ENCODE measurements around the gene INTS11. TPM values are rescaled to one million over a fixed set of nuclear protein-coding genes. Genes with fewer than 3 reads are reported as not detected.
"Not testable (repeated sequence)": the region's sequence is repeated elsewhere in the genome, so short reads cannot be mapped to it uniquely, and the experiment has no call there.

INTS11 gene
- polyA plus RNA-seq, 1 donor (not counting 4 experiments of a cell fraction or from before 2014, with no cell fraction given), result 70.4 TPM

GRCh38 chr1:1318131-1318652, 6.3 kb downstream of the INTS11 start:
- H3K9me3 ChIP-seq (ENCODE audit: control insufficient read depth, low read depth, low read length), result no peaks in the 10 kb centered on the region
- H3K4me1 ChIP-seq (ENCODE audit: control insufficient read depth, extremely low read depth, insufficient read depth, low read length), result peaks cover 21% of the 10 kb centered on the region
- H3K4me3 ChIP-seq (ENCODE audit: control insufficient read depth in 2 of 3, extremely low read depth in 1 of 3, insufficient read depth in 2 of 3, low read depth in 1 of 3, low read length in 3 of 3), result no peak overlapping the region
- H4K20me1 ChIP-seq (ENCODE audit: control insufficient read depth, extremely low read depth, insufficient read depth, low read length), result peaks cover 13% of the 10 kb centered on the region
- no peak overlapping the region for H2AFZ ChIP-seq (ENCODE audit: control insufficient read depth, low read length)
- no peak for DNase-seq (ENCODE audit: low read depth, low spot score)
- H3K27ac ChIP-seq (ENCODE audit: control insufficient read depth, insufficient read depth, low read length), result peak overlapping the region; percentile 57
- no peak for TF ChIP-seq CTCF (optimal IDR thresholded peaks at IDR 0.05 in 1 of 3, IDR thresholded peaks at IDR 0.05 in 1 of 3, conservative IDR thresholded peaks at IDR 0.05 in 1 of 3; ENCODE audit: extremely low read depth in 1 of 3, insufficient read depth in 2 of 3, low read length in 3 of 3)
- no peak for TF ChIP-seq EZH2 (IDR thresholded peaks at IDR 0.05; ENCODE audit: low read length)
- dilution Hi-C loops (cut with MboI; ENCODE audit: extremely low pct_ligation_motif_present, low sequenced_read_pairs), result no loop called here
- H3K27me3 ChIP-seq (ENCODE audit: control insufficient read depth, extremely low read depth, insufficient read depth, low read length), result no peaks in the 10 kb centered on the region
- H3K4me2 ChIP-seq (ENCODE audit: control insufficient read depth, extremely low read depth, insufficient read depth, low read depth, low read length), result peak overlapping the region; percentile 56
- H3K9ac ChIP-seq (ENCODE audit: control insufficient read depth, extremely low read depth, insufficient read depth, low read length), result peak overlapping the region; percentile 8
- peaks cover 34 to 37% of the 10 kb centered on the region in 2 experiments for H3K36me3 ChIP-seq (ENCODE audit: control insufficient read depth in 2 of 2, extremely low read depth in 1 of 2, insufficient read depth in 2 of 2, low read length in 2 of 2)
- peak; percentile 93 for FAIRE-seq
- no peaks in the 10 kb centered on the region for H3K9me1 ChIP-seq (ENCODE audit: control insufficient read depth, extremely low read depth, insufficient read depth, low read length)
- H3K79me2 ChIP-seq (ENCODE audit: control insufficient read depth, insufficient read depth, low read length), result peaks cover 56% of the 10 kb centered on the region

- peaks cover 16% of the 10 kb centered on the region for H3K4me1 ChIP-seq (ENCODE audit: control insufficient read depth, extremely low read depth, insufficient read depth, low read length)
- peak overlapping the region; percentile 52 for H3K27ac ChIP-seq (ENCODE audit: control insufficient read depth, insufficient read depth, low read length)
- H3K4me2 ChIP-seq (ENCODE audit: control insufficient read depth, extremely low read depth, insufficient read depth, low read depth, low read length), result peak overlapping the region; percentile 56
Measured at GRCh38 chr1:1317420-1317819, 7.0 kb downstream of the INTS11 start.

GRCh38 chr1:1316199-1316598, 8.3 kb downstream of the INTS11 start:
- H3K9me3 ChIP-seq (ENCODE audit: control insufficient read depth, low read depth, low read length); DNase-seq (ENCODE audit: low read depth, low spot score); H3K4me3 ChIP-seq (ENCODE audit: control insufficient read depth in 2 of 3, extremely low read depth in 1 of 3, insufficient read depth in 2 of 3, low read depth in 1 of 3, low read length in 3 of 3); H3K9me1 ChIP-seq (ENCODE audit: control insufficient read depth, extremely low read depth, insufficient read depth, low read length); H3K4me2 ChIP-seq (ENCODE audit: control insufficient read depth, extremely low read depth, insufficient read depth, low read depth, low read length); H3K27me3 ChIP-seq (ENCODE audit: control insufficient read depth, extremely low read depth, insufficient read depth, low read length); H2AFZ ChIP-seq (ENCODE audit: control insufficient read depth, low read length); FAIRE-seq; H3K9ac ChIP-seq (ENCODE audit: control insufficient read depth, extremely low read depth, insufficient read depth, low read length); H3K27ac ChIP-seq (ENCODE audit: control insufficient read depth, insufficient read depth, low read length); dilution Hi-C loops (cut with MboI; ENCODE audit: extremely low pct_ligation_motif_present, low sequenced_read_pairs): not testable (repeated sequence)
- peaks cover 37 to 44% of the 10 kb centered on the region in 2 experiments for H3K36me3 ChIP-seq (ENCODE audit: control insufficient read depth in 2 of 2, extremely low read depth in 1 of 2, insufficient read depth in 2 of 2, low read length in 2 of 2)
- H3K79me2 ChIP-seq (ENCODE audit: control insufficient read depth, insufficient read depth, low read length), result peaks cover 43% of the 10 kb centered on the region
- peaks cover 16% of the 10 kb centered on the region for H3K4me1 ChIP-seq (ENCODE audit: control insufficient read depth, extremely low read depth, insufficient read depth, low read length)
- H4K20me1 ChIP-seq (ENCODE audit: control insufficient read depth, extremely low read depth, insufficient read depth, low read length), result peaks cover 18% of the 10 kb centered on the region

More at GRCh38 chr1:1317420-1317819, 7.0 kb downstream of the INTS11 start:
- no peaks in the 10 kb centered on the region for H3K27me3 ChIP-seq (ENCODE audit: control insufficient read depth, extremely low read depth, insufficient read depth, low read length)
- FAIRE-seq (no peak), DNase-seq (ENCODE audit: low read depth, low spot score) (no peak)
- no peak overlapping the region for H2AFZ ChIP-seq (ENCODE audit: control insufficient read depth, low read length)
- no peak for TF ChIP-seq CTCF (optimal IDR thresholded peaks at IDR 0.05 in 1 of 3, IDR thresholded peaks at IDR 0.05 in 1 of 3, conservative IDR thresholded peaks at IDR 0.05 in 1 of 3; ENCODE audit: extremely low read depth in 1 of 3, insufficient read depth in 2 of 3, low read length in 3 of 3)
- TF ChIP-seq EZH2 (IDR thresholded peaks at IDR 0.05; ENCODE audit: low read length), result no peak
- H3K4me3 ChIP-seq (ENCODE audit: control insufficient read depth in 2 of 3, extremely low read depth in 1 of 3, insufficient read depth in 2 of 3, low read depth in 1 of 3, low read length in 3 of 3), result no peak overlapping the region
- peaks cover 55% of the 10 kb centered on the region for H3K79me2 ChIP-seq (ENCODE audit: control insufficient read depth, insufficient read depth, low read length)
- H3K9ac ChIP-seq (ENCODE audit: control insufficient read depth, extremely low read depth, insufficient read depth, low read length), result no peak overlapping the region
- dilution Hi-C loops (cut with MboI; ENCODE audit: extremely low pct_ligation_motif_present, low sequenced_read_pairs), result no loop called here
- H3K36me3 ChIP-seq (ENCODE audit: control insufficient read depth in 2 of 2, extremely low read depth in 1 of 2, insufficient read depth in 2 of 2, low read length in 2 of 2), result peaks cover 35 to 36% of the 10 kb centered on the region in 2 experiments
- no peaks in the 10 kb centered on the region for H3K9me1 ChIP-seq (ENCODE audit: control insufficient read depth, extremely low read depth, insufficient read depth, low read length)
- H3K9me3 ChIP-seq (ENCODE audit: control insufficient read depth, low read depth, low read length), result no peaks in the 10 kb centered on the region
- H4K20me1 ChIP-seq (ENCODE audit: control insufficient read depth, extremely low read depth, insufficient read depth, low read length), result peaks cover 18% of the 10 kb centered on the region
